ENCODE results near the gene RASGRP4.

The RASGRP4 gene

GRCh38 chr19:38425222-38425809 is 703 bp downstream of the RASGRP4 start (continued):
- no peak for TF ChIP-seq PATZ1 (CRISPR knock-in tag; IDR thresholded peaks at IDR 0.05; ENCODE audit: borderline replicate concordance)
- TF ChIP-seq TCF4 (CRISPR knock-in tag; IDR thresholded peaks at IDR 0.05; ENCODE audit: borderline replicate concordance) = no peak
- TF ChIP-seq ISL1 (CRISPR knock-in tag; IDR thresholded peaks at IDR 0.05) = no peak
- TF ChIP-seq ZNF8 (CRISPR knock-in tag; IDR thresholded peaks at IDR 0.05) = no peak

GRCh38 chr19:38424272-38424671 is 1.7 kb downstream of the RASGRP4 start:
- no peak for ATAC-seq
- TF ChIP-seq RARB (CRISPR knock-in tag; IDR thresholded peaks at IDR 0.05) (no peak), ZNF565 (CRISPR knock-in tag; conservative IDR thresholded peaks at IDR 0.05; ENCODE audit: low read depth) (no peak), CSRNP3 (CRISPR knock-in tag; IDR thresholded peaks at IDR 0.05) (no peak), TCF4 (CRISPR knock-in tag; IDR thresholded peaks at IDR 0.05; ENCODE audit: borderline replicate concordance) (no peak), ZC3H10 (CRISPR knock-in tag; IDR thresholded peaks at IDR 0.05) (no peak), OSR1 (CRISPR knock-in tag; IDR thresholded peaks at IDR 0.05) (no peak), ZFP3 (CRISPR knock-in tag; IDR thresholded peaks at IDR 0.05) (no peak), ZFP30 (CRISPR knock-in tag; IDR thresholded peaks at IDR 0.05) (no peak), ZNF70 (CRISPR knock-in tag; IDR thresholded peaks at IDR 0.05) (no peak), CSDC2 (CRISPR knock-in tag; IDR thresholded peaks at IDR 0.05) (no peak), TSHZ2 (CRISPR knock-in tag; IDR thresholded peaks at IDR 0.05) (no peak)

GRCh38 chr19:38422438-38422837 is 3.6 kb downstream of the RASGRP4 start:
- no peak for ATAC-seq

More at GRCh38 chr19:38422438-38422837, 3.6 kb downstream of the RASGRP4 start:
- no peak for TF ChIP-seq ZNF70 (CRISPR knock-in tag; IDR thresholded peaks at IDR 0.05)
- no peak for TF ChIP-seq RARB (CRISPR knock-in tag; IDR thresholded peaks at IDR 0.05)
- TF ChIP-seq GLIS3 (CRISPR knock-in tag; IDR thresholded peaks at IDR 0.05) = no peak
- TF ChIP-seq PPARA (CRISPR knock-in tag; IDR thresholded peaks at IDR 0.05; ENCODE audit: borderline replicate concordance) = no peak
- TF ChIP-seq POU6F1 (CRISPR knock-in tag; IDR thresholded peaks at IDR 0.05; ENCODE audit: borderline replicate concordance, low read depth) = no peak
- TF ChIP-seq ZNF565 (CRISPR knock-in tag; conservative IDR thresholded peaks at IDR 0.05; ENCODE audit: low read depth) = no peak
- no peak for TF ChIP-seq ESRRG (CRISPR knock-in tag; IDR thresholded peaks at IDR 0.05)
- TF ChIP-seq CREB5 (CRISPR knock-in tag; IDR thresholded peaks at IDR 0.05; ENCODE audit: low read depth) = no peak
- TF ChIP-seq CSDC2 (CRISPR knock-in tag; IDR thresholded peaks at IDR 0.05) = no peak
- TF ChIP-seq BACH2 (CRISPR knock-in tag; IDR thresholded peaks at IDR 0.05; ENCODE audit: borderline replicate concordance) = no peak
- no peak for TF ChIP-seq TCF4 (CRISPR knock-in tag; IDR thresholded peaks at IDR 0.05; ENCODE audit: borderline replicate concordance)
